Fibroblast of villous mesenchyme (primary cell): Measurements from ENCODE around the gene USP6NL. TPM values are rescaled to one million over a fixed set of nuclear protein-coding genes. Genes with fewer than 3 reads are reported as not detected.
A peak's percentile ranks its signal among the peaks of the same experiment; 100 is the strongest.

Source experiments
- DNase-seq: peaks from one replicate; pipeline ENCODE4 v3.0.0-alpha.2; 2010; ENCODE audit warnings: low read depth
- H3K4me3 ChIP-seq: 2 replicates; pipeline ENCODE4 v1.5.1; 2011; ENCODE audit warnings: low read depth, mild to moderate bottlenecking, low read length
- total RNA-seq: library from RNA; depleted of rRNA; stranded (reverse); fragments of >200 nt; gene quantifications from 2 replicates; pipeline ENCODE4 v1.2.3, GENCODE V29; 2012
- TF ChIP-seq, protein P1 (sequence below): IDR thresholded peaks from 2 replicates; pipeline ENCODE4 v1.5.1; 2012; ENCODE audit warnings: low read depth, mild to moderate bottlenecking, low read length; ENCODE audit not compliant: insufficient read depth

USP6NL gene
- total RNA-seq, 1 donor = 12.5 TPM

DNA sequence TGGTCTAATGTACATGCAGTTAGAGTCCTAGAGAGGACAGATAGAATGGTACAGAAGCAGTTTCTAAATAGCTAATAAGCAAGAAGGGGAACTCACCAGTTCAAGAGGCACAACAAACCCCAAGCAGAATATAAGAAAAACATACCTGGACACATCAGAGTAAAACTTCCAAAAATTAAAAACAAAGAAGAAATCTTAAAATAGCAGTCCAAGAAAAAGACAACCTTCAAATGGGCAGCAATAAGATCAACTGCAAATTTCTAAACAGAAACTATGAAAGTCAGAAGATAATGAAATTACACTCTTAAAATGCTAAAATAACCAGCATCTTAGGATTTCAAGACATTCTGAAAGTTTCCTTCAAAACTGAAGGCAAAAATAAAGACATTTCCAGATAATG lies 55.9 kb downstream of the USP6NL start:
- TF ChIP-seq, protein P1, sequence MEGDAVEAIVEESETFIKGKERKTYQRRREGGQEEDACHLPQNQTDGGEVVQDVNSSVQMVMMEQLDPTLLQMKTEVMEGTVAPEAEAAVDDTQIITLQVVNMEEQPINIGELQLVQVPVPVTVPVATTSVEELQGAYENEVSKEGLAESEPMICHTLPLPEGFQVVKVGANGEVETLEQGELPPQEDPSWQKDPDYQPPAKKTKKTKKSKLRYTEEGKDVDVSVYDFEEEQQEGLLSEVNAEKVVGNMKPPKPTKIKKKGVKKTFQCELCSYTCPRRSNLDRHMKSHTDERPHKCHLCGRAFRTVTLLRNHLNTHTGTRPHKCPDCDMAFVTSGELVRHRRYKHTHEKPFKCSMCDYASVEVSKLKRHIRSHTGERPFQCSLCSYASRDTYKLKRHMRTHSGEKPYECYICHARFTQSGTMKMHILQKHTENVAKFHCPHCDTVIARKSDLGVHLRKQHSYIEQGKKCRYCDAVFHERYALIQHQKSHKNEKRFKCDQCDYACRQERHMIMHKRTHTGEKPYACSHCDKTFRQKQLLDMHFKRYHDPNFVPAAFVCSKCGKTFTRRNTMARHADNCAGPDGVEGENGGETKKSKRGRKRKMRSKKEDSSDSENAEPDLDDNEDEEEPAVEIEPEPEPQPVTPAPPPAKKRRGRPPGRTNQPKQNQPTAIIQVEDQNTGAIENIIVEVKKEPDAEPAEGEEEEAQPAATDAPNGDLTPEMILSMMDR = no peak
- H3K4me3 ChIP-seq = no peak overlapping the region
- no peak for DNase-seq

DNA sequence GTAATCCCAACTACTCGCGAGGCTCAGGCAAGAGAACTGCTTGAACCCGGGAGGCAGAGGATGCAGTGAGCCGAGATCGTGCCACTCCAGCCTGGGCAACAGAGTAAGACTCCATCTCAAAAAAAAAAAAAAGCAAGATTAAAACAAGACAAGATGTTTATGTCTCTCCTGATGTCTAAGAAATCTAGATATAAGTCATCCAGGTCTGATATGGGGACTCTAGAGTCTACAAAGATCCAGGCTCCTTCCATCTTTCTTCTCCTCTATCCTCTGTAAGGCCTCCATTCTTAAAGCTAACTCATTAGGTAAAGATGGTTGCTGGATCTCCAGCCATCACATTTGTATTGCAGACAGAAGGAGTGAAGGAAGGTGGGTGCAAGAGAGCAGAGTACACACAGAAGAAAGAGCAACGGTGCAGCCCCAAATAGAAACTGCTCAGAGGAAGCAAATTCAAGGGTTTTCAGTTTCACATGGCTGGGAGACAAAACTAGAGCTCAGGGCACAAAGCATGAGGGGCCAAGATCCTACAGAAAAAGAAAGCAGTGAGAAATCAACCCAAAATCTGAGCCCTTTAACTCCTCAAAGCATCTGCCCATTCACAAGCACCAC lies 57.6 kb downstream of the USP6NL start:
- H3K4me3 ChIP-seq = no peak overlapping the region
- TF ChIP-seq, protein P1 = no peak
- DNase-seq = no peak

DNA sequence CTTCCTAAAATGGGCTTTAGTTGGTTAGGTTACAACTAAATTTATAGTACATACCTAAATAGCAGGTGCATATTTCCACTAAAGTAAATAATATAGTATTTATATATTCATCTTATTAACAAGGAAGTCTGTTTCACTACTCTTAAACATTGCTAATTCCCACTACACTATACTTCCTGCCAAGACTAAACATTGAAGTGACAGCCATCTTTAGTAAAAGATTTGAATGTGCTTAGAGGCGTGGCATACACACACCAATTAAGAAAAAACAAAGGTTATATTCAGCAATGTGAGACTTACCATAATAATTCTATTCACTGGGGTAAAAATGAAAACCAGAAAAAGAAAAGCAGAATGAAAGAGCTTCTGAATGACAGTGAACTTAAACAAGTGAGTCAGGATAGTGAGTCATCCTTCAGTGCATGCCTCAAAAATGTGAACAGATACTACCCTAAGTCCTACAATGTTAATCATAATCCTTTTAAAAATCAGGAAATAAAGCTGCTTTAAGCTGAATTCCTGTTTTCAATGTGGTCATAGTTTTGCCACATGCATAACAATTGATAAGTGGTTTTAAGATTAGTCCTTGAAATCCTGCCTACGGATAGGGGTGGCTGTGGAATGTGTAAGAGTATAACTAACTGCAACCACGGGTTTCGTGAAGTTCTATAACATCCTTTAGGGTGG lies 59.4 kb downstream of the USP6NL start:
- peak; percentile 94 for DNase-seq
- no peak overlapping the region for H3K4me3 ChIP-seq
- TF ChIP-seq, protein P1 = no peak

DNA sequence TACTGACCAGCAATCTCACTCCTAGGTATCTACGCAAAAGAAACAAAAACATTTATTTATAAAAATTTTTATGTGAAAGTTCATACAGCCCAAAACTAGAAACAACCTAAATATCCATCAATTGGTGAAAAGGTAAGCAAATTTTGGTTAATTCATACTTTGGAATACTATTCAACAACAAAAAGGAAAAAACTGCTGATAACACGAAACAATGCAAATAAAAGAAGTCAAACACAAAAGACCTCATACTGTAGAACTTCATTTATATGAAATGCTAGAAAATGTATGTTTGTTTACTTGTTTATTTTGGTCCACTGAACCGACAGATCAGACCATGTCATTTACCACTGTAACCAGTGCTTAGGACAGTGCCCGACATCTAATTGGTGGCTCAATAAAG lies 60.3 kb downstream of the USP6NL start:
- DNase-seq = no peak
- no peak overlapping the region for H3K4me3 ChIP-seq
- TF ChIP-seq, protein P1 = no peak

DNA sequence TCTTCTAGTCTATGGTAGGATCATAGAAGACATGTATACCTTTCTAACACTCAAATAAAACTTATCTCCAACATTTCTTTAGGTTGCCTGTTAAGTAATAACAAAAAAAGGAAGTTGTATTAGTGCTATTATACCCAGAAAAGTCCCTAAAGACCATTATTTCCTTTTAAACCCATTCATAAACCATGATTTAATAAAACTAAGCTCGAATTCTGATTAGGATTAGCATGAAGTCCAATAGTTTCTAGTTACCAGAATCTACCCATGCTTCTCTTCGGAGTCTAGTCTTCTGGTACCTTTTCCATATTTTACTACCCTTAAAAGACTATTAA lies 62.7 kb downstream of the USP6NL start:
- H3K4me3 ChIP-seq = no peak overlapping the region
- no peak for DNase-seq
- TF ChIP-seq, protein P1 = no peak

DNA sequence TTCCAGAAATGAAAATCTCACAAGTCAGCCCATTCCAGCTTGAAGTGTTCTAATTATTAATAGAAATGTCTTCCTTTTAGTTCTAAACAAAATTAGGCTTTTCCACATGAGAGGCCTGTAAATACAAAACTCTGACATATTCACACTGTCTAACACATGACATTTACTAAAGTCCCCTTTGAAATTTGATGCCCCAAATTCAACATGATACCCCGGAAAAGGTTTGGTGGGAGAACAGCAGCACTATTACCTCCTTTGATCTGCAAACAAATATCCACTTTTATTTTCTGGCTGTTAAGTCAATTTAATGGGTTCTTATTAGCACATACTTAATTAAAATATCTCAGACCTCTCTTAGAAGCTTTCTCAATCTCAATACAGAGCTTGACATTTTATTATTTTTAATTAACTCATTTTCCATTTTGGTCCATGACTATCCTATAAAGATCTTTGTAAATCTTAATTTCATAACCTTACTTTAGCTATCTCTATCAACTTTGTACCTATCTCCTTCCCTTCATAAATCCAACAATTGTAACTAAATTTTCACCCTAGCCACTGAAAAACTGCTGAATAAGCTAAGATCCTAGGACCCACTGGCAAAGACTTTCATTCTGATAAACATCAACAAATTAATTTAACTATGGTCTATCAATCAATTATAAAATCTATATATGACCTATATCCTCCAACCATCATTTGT lies 63.2 kb downstream of the USP6NL start:
- DNase-seq = no peak
- no peak overlapping the region for H3K4me3 ChIP-seq
- TF ChIP-seq, protein P1 = no peak
